H9 (cell line): ENCODE measurements around the gene SERPINA6. TPM values are rescaled to one million over a fixed set of nuclear protein-coding genes. Genes with fewer than 3 reads are reported as not detected.

Experiments used
- DNase-seq: peaks from one replicate; pipeline ENCODE4 v3.0.0-alpha.2; 2017
- H2AFZ ChIP-seq: one replicate; pipeline ENCODE4 v1.6.1; 2013; ENCODE audit warnings: mild to moderate bottlenecking, low read length, control low read depth, moderate library complexity
- H2AK5ac ChIP-seq: 2 replicates; pipeline ENCODE4 v1.6.1; 2013; ENCODE audit warnings: low read length, control low read depth, mixed read lengths; ENCODE audit not compliant: insufficient read length
- H2BK120ac ChIP-seq: one replicate; pipeline ENCODE4 v1.6.1; 2013; ENCODE audit warnings: low read depth, mild to moderate bottlenecking, low read length, control low read depth, inconsistent platforms; ENCODE audit not compliant: poor library complexity, severe bottlenecking
- H2BK12ac ChIP-seq: 2 replicates; pipeline ENCODE4 v1.6.1; 2013; ENCODE audit warnings: low read length, control low read depth, mixed read lengths, low read depth; ENCODE audit not compliant: insufficient read length
- H2BK15ac ChIP-seq: 2 replicates; pipeline ENCODE4 v1.6.1; 2013; ENCODE audit warnings: low read depth, low read length, control low read depth
- H2BK20ac ChIP-seq: one replicate; pipeline ENCODE4 v1.6.1; 2013; ENCODE audit warnings: low read depth, mild to moderate bottlenecking, low read length, control low read depth, inconsistent platforms; ENCODE audit not compliant: poor library complexity, severe bottlenecking
- H2BK5ac ChIP-seq: 2 replicates; pipeline ENCODE4 v1.6.1; 2013; ENCODE audit warnings: low read length, control low read depth, mixed read lengths; ENCODE audit not compliant: insufficient read length
- H3K14ac ChIP-seq: 2 replicates; pipeline ENCODE4 v1.6.1; 2013; ENCODE audit warnings: low read length, control low read depth; ENCODE audit not compliant: insufficient read depth
- H3K18ac ChIP-seq: 2 replicates; pipeline ENCODE4 v1.6.1; 2013; ENCODE audit warnings: low read depth, mild to moderate bottlenecking, mixed read lengths, low read length, control low read depth; ENCODE audit not compliant: insufficient read length
- H3K23ac ChIP-seq: 2 replicates; pipeline ENCODE4 v1.6.1; 2013; ENCODE audit warnings: low read length, control low read depth, mixed read lengths, low read depth; ENCODE audit not compliant: insufficient read length
- H3K23me2 ChIP-seq: 2 replicates; pipeline ENCODE4 v1.6.1; 2013; ENCODE audit warnings: low read depth, mild to moderate bottlenecking, mixed read lengths, low read length, control low read depth; ENCODE audit not compliant: insufficient read length, poor library complexity, severe bottlenecking
- H3K27ac ChIP-seq: 2 replicates; pipeline ENCODE4 v1.5.1; 2013; ENCODE audit warnings: low read length, control low read depth, mixed read lengths, low read depth; ENCODE audit not compliant: insufficient read length
- H3K27me3 ChIP-seq: 2 replicates; pipeline ENCODE4 v1.6.1; 2013; ENCODE audit warnings: low read length, control low read depth, inconsistent platforms; ENCODE audit not compliant: insufficient read depth
- H3K4ac ChIP-seq: 2 replicates; pipeline ENCODE4 v1.6.1; 2013; ENCODE audit warnings: low read depth, mild to moderate bottlenecking, control low read depth, inconsistent platforms, low read length, moderate library complexity
- H3K4me1 ChIP-seq: 2 replicates; pipeline ENCODE4 v1.6.1; 2013; ENCODE audit warnings: low read length, control low read depth, inconsistent platforms; ENCODE audit not compliant: insufficient read depth
- H3K4me2 ChIP-seq: 2 replicates; pipeline ENCODE4 v1.6.1; 2013; ENCODE audit warnings: low read length, control low read depth, mixed read lengths; ENCODE audit not compliant: insufficient read length, insufficient read depth
- H3K56ac ChIP-seq: 2 replicates; pipeline ENCODE4 v1.6.1; 2013; ENCODE audit warnings: low read depth, mild to moderate bottlenecking, mixed read lengths, low read length, control low read depth; ENCODE audit not compliant: insufficient read length
- H3K79me1 ChIP-seq: 2 replicates; pipeline ENCODE4 v1.6.1; 2013; ENCODE audit warnings: low read depth, mild to moderate bottlenecking, moderate library complexity, low read length, control low read depth, inconsistent platforms; ENCODE audit not compliant: insufficient read depth, poor library complexity, severe bottlenecking
- H3K79me2 ChIP-seq: 2 replicates; pipeline ENCODE4 v1.6.1; 2013; ENCODE audit warnings: low read length, control low read depth, inconsistent platforms; ENCODE audit not compliant: insufficient read depth
- H3K9ac ChIP-seq: 2 replicates; pipeline ENCODE4 v1.6.1; 2013; ENCODE audit warnings: low read length, control low read depth, mixed read lengths; ENCODE audit not compliant: insufficient read length; ENCODE audit errors: extremely low read depth
- H3K9me3 ChIP-seq: one replicate; pipeline ENCODE4 v1.6.1; 2013; ENCODE audit warnings: low read depth, low read length, inconsistent platforms; ENCODE audit not compliant: control insufficient read depth
- H3T11ph ChIP-seq: one replicate; pipeline ENCODE4 v1.6.1; 2013; ENCODE audit warnings: mild to moderate bottlenecking, low read length, control low read depth, inconsistent platforms
- H4K20me1 ChIP-seq: one replicate; pipeline ENCODE4 v1.6.1; 2013; ENCODE audit not compliant: control insufficient read depth, insufficient read length, insufficient read depth
- H4K5ac ChIP-seq: 2 replicates; pipeline ENCODE4 v1.6.1; 2013; ENCODE audit warnings: low read depth, mild to moderate bottlenecking, mixed read lengths, low read length, control low read depth; ENCODE audit not compliant: insufficient read length
- H4K8ac ChIP-seq: replicated peaks from 2 replicates; pipeline ENCODE4 v1.6.1; 2013; ENCODE audit warnings: low read length, control low read depth, mixed read lengths, low read depth; ENCODE audit not compliant: insufficient read length
- H4K91ac ChIP-seq: 2 replicates; pipeline ENCODE4 v1.6.1; 2013; ENCODE audit warnings: low read depth, mild to moderate bottlenecking, moderate library complexity, mixed read lengths, low read length, control low read depth; ENCODE audit not compliant: insufficient read length
- H3K27ac Mint-ChIP-seq, 3 experiments: 2 replicates in 2 of 3; 3 replicates in 1 of 3; pipeline ENCODE4 v1.8.0; 2020 to 2021; ENCODE audit warnings: mixed read lengths in 3 of 3, mild to moderate bottlenecking in 1 of 3, moderate library complexity in 1 of 3
- H3K27me3 Mint-ChIP-seq: 2 replicates; pipeline ENCODE4 v1.8.0; 2021; ENCODE audit warnings: low read depth, mild to moderate bottlenecking, moderate library complexity, mixed read lengths
- H3K36me3 Mint-ChIP-seq, 3 experiments: 2 replicates in 2 of 3; 3 replicates in 1 of 3; pipeline ENCODE4 v1.8.0; 2020 to 2021; ENCODE audit warnings: low read depth in 3 of 3, mixed read lengths in 3 of 3; ENCODE audit not compliant: insufficient read depth in 1 of 3
- H3K4me1 Mint-ChIP-seq, 2 experiments: 2 replicates each; pipeline ENCODE4 v1.8.0; 2020; ENCODE audit warnings: mixed read lengths in 2 of 2
- H3K4me3 Mint-ChIP-seq, 2 experiments: 2 replicates in 1 of 2; 3 replicates in 1 of 2; pipeline ENCODE4 v1.8.0; 2020 to 2021; ENCODE audit warnings: mild to moderate bottlenecking in 2 of 2, mixed read lengths in 2 of 2, moderate library complexity in 1 of 2
- H3K9me3 Mint-ChIP-seq, 2 experiments: 2 replicates in 1 of 2; 3 replicates in 1 of 2; pipeline ENCODE4 v1.8.0; 2020; ENCODE audit warnings: mild to moderate bottlenecking in 2 of 2, mixed read lengths in 2 of 2, moderate library complexity in 1 of 2
- CTCF ChIP-seq: fragments of 200-600 bp; sonication (generic); conservative IDR thresholded peaks from 3 replicates; pipeline ENCODE4 v1.8.0; 2021; ENCODE audit warnings: antibody characterized with exemption, mild to moderate bottlenecking
- WGBS: extraction: QIAGEN DNeasy Blood & Tissue Kit; methylation state at CpG from one replicate; pipeline ENCODE4 v1.1.7; 2013; ENCODE audit warnings: missing lambda C conversion rate, low lambda C conversion rate, mixed read lengths; ENCODE audit not compliant: insufficient read length; ENCODE audit errors: extremely low coverage; 5-methylcytosine and 5-hydroxymethylcytosine counted together
- total RNA-seq: library from RNA; stranded (reverse); gene quantifications from 2 replicates; pipeline ENCODE4 v1.2.1, GENCODE V29; 2021

The SERPINA6 gene
- total RNA-seq, 1 experiment from 2014 or later, result not detected

GRCh38 chr14:94303111-94303510, 20.0 kb downstream of the SERPINA6 start:
- Histone ChIP-seq H3T11ph (no peak overlapping the region), H3K27me3 (no peaks in the 10 kb centered on the region), H4K5ac (no peak overlapping the region), H3K9ac (no peak overlapping the region), H4K8ac (no peak overlapping the region), H3K79me2 (no peaks in the 10 kb centered on the region), H2BK12ac (no peak overlapping the region), H3K4ac (no peak overlapping the region), H3K18ac (no peak overlapping the region), H2BK20ac (no peak overlapping the region), H3K4me2 (no peak overlapping the region), H2BK5ac (no peak overlapping the region), H2AK5ac (no peak overlapping the region), H3K23ac (no peak overlapping the region), H3K9me3 (no peaks in the 10 kb centered on the region), H4K20me1 (no peaks in the 10 kb centered on the region), H3K23me2 (no peaks in the 10 kb centered on the region), H4K91ac (no peak overlapping the region), H3K14ac (no peak overlapping the region), H2BK120ac (no peak overlapping the region), H2BK15ac (no peak overlapping the region), H3K27ac (no peak overlapping the region), H3K79me1 (no peaks in the 10 kb centered on the region), H3K56ac (no peak overlapping the region), H3K4me1 (no peaks in the 10 kb centered on the region), H2AFZ (no peak overlapping the region)
- H3K27me3 Mint-ChIP-seq, result peaks cover 8% of the 10 kb centered on the region
- TF ChIP-seq CTCF, result no peak
- no peak overlapping the region for H3K4me3 Mint-ChIP-seq
- WGBS, result no CpG with 5 or more reads among the region's 7 CpGs
- H3K27ac Mint-ChIP-seq, result no peak overlapping the region
- peaks cover 10 to 17% of the 10 kb centered on the region in 2 experiments for H3K9me3 Mint-ChIP-seq
- DNase-seq, result no peak
- H3K36me3 Mint-ChIP-seq, result peaks cover 3 to 7% (median 3%) of the 10 kb centered on the region in 3 experiments; a peak in 4 of 7 replicates
- H3K4me1 Mint-ChIP-seq, result peaks cover 6 to 11% of the 10 kb centered on the region in 2 experiments; a peak in 3 of 4 replicates
